Urothelium cell line (cell line): Measurements from ENCODE around the gene MEGF6.

Experiments used
- DNase-seq: peaks from one replicate; pipeline ENCODE4 v3.0.0; 2011; ENCODE audit warnings: low spot score, mixed read lengths
- FAIRE-seq: peaks from 2 replicates; lab custom pipeline; 2011; peaks lifted over from hg19 to GRCh38; lab: Jason Lieb, UNC

MEGF6 gene

GRCh38 chr1:3611170-3612019 lies at the start of gene MEGF6:
Gene MEGF6 (minus strand): TSS chr1:3611508. CDS start chr1:3611268, 240 bp downstream.
- no peak for FAIRE-seq
- DNase-seq = no peak

GRCh38 chr1:3660704-3661103 lies 49.4 kb upstream of the MEGF6 start:
- FAIRE-seq (no peak), DNase-seq (no peak)

GRCh38 chr1:3659093-3659492 lies 47.8 kb upstream of the MEGF6 start:
- DNase-seq (no peak), FAIRE-seq (no peak)

- no peak for DNase-seq
- no peak for FAIRE-seq
Measured at GRCh38 chr1:3658231-3658615, 46.9 kb upstream of the MEGF6 start.

GRCh38 chr1:3657578-3658230 lies 46.4 kb upstream of the MEGF6 start:
- no peak for FAIRE-seq
- DNase-seq = no peak

GRCh38 chr1:3657096-3657475 lies 45.8 kb upstream of the MEGF6 start:
- DNase-seq (no peak), FAIRE-seq (no peak)

GRCh38 chr1:3656450-3657095 lies 45.3 kb upstream of the MEGF6 start:
- FAIRE-seq (no peak), DNase-seq (no peak)

- FAIRE-seq = no peak
Measured at GRCh38 chr1:3654549-3655281, 43.4 kb upstream of the MEGF6 start.

GRCh38 chr1:3653286-3653618 lies 41.9 kb upstream of the MEGF6 start:
- no peak for FAIRE-seq
- DNase-seq = no peak

More at GRCh38 chr1:3654549-3655281, 43.4 kb upstream of the MEGF6 start:
- no peak for DNase-seq

GRCh38 chr1:3652548-3653285 lies 41.4 kb upstream of the MEGF6 start:
- FAIRE-seq (no peak), DNase-seq (peak; percentile 40)

GRCh38 chr1:3651930-3652547 lies 40.7 kb upstream of the MEGF6 start, which contains the start of gene TP73:
Gene TP73 (plus strand): TSS chr1:3652516. CDS start chr1:3682366, 29,850 bp downstream.
- FAIRE-seq = no peak

GRCh38 chr1:3651026-3651929 lies 40.0 kb upstream of the MEGF6 start:
- FAIRE-seq = no peak
- DNase-seq = no peak

More at GRCh38 chr1:3651930-3652547, 40.7 kb upstream of the MEGF6 start, which contains the start of gene TP73:
- peak; percentile 60 for DNase-seq

- FAIRE-seq (no peak), DNase-seq (no peak)
Measured at GRCh38 chr1:3650248-3651025, 39.1 kb upstream of the MEGF6 start.

GRCh38 chr1:3649342-3650247 lies 38.3 kb upstream of the MEGF6 start, which contains the start of gene WRAP73:
Gene WRAP73 (minus strand): TSS chr1:3650103. CDS start chr1:3649999, 104 bp downstream.
- DNase-seq (peak; percentile 90), FAIRE-seq (no peak)

- no peak for DNase-seq
- no peak for FAIRE-seq
Measured at GRCh38 chr1:3646596-3646995, 35.3 kb upstream of the MEGF6 start.

- DNase-seq (no peak), FAIRE-seq (no peak)
Measured at GRCh38 chr1:3645666-3646355, 34.5 kb upstream of the MEGF6 start.
